NB4 (cell line): Measurements from ENCODE around the gene ADD1.

ENCODE experiments used
- MYC ChIP-seq: IDR thresholded peaks from 2 replicates; pipeline ENCODE4 v1.6.1; 2011; ENCODE audit warnings: low read depth, low read length
- POLR2A ChIP-seq: IDR thresholded peaks from 2 replicates; pipeline ENCODE4 v1.6.1; 2011; ENCODE audit warnings: mild to moderate bottlenecking; ENCODE audit not compliant: insufficient read length; ENCODE audit errors: extremely low read depth
- TF ChIP-seq, protein P1 (sequence below): IDR thresholded peaks from one replicate; pipeline ENCODE4 v1.5.1; 2012; ENCODE audit warnings: low read depth, low read length

DNA sequence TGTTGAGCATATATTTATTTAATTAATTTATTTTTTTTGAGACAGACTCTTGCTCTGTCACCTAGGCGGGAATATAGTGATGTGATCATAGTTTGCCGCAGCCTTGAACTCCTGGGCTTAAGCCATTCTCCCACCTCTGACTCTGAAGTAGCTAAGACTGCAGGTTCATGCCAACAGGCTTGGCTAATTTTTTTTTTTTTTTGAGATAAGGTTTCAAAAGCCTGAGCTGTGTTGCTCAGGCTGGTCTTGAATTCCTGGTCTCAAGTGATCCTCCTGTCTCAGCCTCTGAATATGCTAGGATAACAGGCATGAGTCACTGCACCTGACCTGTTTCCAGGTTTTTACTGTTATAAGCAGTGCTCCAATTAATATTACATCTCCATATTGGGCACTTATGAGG is 4.8 kb downstream of the ADD1 start:
- TF ChIP-seq, protein P1, sequence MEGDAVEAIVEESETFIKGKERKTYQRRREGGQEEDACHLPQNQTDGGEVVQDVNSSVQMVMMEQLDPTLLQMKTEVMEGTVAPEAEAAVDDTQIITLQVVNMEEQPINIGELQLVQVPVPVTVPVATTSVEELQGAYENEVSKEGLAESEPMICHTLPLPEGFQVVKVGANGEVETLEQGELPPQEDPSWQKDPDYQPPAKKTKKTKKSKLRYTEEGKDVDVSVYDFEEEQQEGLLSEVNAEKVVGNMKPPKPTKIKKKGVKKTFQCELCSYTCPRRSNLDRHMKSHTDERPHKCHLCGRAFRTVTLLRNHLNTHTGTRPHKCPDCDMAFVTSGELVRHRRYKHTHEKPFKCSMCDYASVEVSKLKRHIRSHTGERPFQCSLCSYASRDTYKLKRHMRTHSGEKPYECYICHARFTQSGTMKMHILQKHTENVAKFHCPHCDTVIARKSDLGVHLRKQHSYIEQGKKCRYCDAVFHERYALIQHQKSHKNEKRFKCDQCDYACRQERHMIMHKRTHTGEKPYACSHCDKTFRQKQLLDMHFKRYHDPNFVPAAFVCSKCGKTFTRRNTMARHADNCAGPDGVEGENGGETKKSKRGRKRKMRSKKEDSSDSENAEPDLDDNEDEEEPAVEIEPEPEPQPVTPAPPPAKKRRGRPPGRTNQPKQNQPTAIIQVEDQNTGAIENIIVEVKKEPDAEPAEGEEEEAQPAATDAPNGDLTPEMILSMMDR = no peak
- TF ChIP-seq POLR2A (no peak), MYC (no peak)
